DND-41 (cell line): ENCODE measurements around the gene MYO1D.

Experiments used
- ATAC-seq: fragments of 200-7000 bp; cut with Tn5 transposase; 3 replicates; pipeline ENCODE4 v1.9.1; 2021; ENCODE audit warnings: low read depth; ENCODE audit not compliant: insufficient read depth
- DNase-seq: peaks from one replicate; pipeline ENCODE4 v3.0.0-alpha.2; 2020
- H2AFZ ChIP-seq: 2 replicates; pipeline ENCODE4 v1.6.0; 2012; ENCODE audit warnings: low read depth, low read length
- H3K27ac ChIP-seq: 2 replicates; pipeline ENCODE4 v1.5.1; 2012; ENCODE audit warnings: low read length, inconsistent platforms
- H3K27me3 ChIP-seq: fragments of 200-600 bp; sonication (generic); 2 replicates; pipeline ENCODE4 v1.6.0; 2012; ENCODE audit warnings: low read length, mild to moderate bottlenecking, inconsistent platforms; ENCODE audit not compliant: insufficient read depth, poor library complexity
- H3K36me3 ChIP-seq: 2 replicates; pipeline ENCODE4 v1.5.1; 2012; ENCODE audit warnings: low read length, inconsistent platforms; ENCODE audit not compliant: insufficient read depth
- H3K4me1 ChIP-seq: 2 replicates; pipeline ENCODE4 v1.5.1; 2012; ENCODE audit warnings: mild to moderate bottlenecking, low read length; ENCODE audit not compliant: insufficient read depth
- H3K4me2 ChIP-seq: 2 replicates; pipeline ENCODE4 v1.6.0; 2012; ENCODE audit warnings: mild to moderate bottlenecking, moderate library complexity, low read length, inconsistent platforms; ENCODE audit not compliant: insufficient read depth
- H3K4me3 ChIP-seq, 2 experiments: fragments of 200-600 bp in 1 of 2; shearing (Covaris generic) in 1 of 2; 2 replicates each; pipeline ENCODE4 v1.5.1; 2012 to 2016; ENCODE audit warnings: inconsistent platforms in 2 of 2, low read length in 2 of 2, mild to moderate bottlenecking in 2 of 2, low read depth in 1 of 2, moderate library complexity in 1 of 2
- H3K79me2 ChIP-seq: 2 replicates; pipeline ENCODE4 v1.6.0; 2012; ENCODE audit warnings: low read length, inconsistent platforms; ENCODE audit not compliant: insufficient read depth
- H3K9ac ChIP-seq: 2 replicates; pipeline ENCODE4 v1.6.0; 2012; ENCODE audit warnings: low read depth, mild to moderate bottlenecking, inconsistent platforms, low read length, moderate library complexity
- H3K9me3 ChIP-seq: 2 replicates; pipeline ENCODE4 v1.5.1; 2012; ENCODE audit warnings: low read length, moderate library complexity, mild to moderate bottlenecking, inconsistent platforms; ENCODE audit not compliant: insufficient read depth, severe bottlenecking
- H4K20me1 ChIP-seq: 2 replicates; pipeline ENCODE4 v1.6.0; 2012; ENCODE audit warnings: low read length; ENCODE audit not compliant: insufficient read depth
- EZH2 ChIP-seq: IDR thresholded peaks from 3 replicates; pipeline ENCODE4 v1.6.1; 2012; ENCODE audit warnings: borderline replicate concordance, low read depth, mild to moderate bottlenecking, moderate library complexity, low read length, inconsistent platforms; ENCODE audit not compliant: severe bottlenecking
- TF ChIP-seq, protein P1 (sequence below): IDR thresholded peaks from 2 replicates; pipeline ENCODE4 v1.5.1; 2012; ENCODE audit warnings: borderline replicate concordance, low read length, moderate library complexity, mild to moderate bottlenecking; ENCODE audit not compliant: poor library complexity, severe bottlenecking; ENCODE audit errors: extremely low read depth

MYO1D gene

DNA sequence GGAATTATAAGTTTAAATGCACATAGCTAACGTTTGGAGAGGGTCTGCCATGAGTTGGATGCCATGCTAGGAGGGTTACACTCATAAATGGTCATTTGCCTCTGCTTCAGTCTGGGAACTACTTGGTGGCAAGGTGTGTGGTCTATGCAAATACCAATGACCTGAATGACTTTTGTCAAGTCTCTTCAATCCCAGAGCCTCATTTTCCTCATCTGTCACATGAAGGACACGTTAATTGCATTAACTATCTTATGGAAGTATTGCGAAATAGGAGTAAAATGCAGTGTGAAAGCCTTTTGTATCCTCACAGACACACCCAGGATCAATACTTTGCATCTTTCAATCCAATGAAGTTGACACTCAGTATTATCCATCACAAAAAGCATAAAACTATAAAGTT lies 327.4 kb downstream of the MYO1D start:
- Histone ChIP-seq H3K4me1 (no peaks in the 10 kb centered on the region), H2AFZ (no peak overlapping the region), H3K27me3 (peaks cover 18% of the 10 kb centered on the region), H3K4me2 (no peak overlapping the region), H3K4me3 (no peak overlapping the region), H3K9me3 (no peaks in the 10 kb centered on the region), H3K79me2 (no peaks in the 10 kb centered on the region), H3K9ac (no peak overlapping the region), H4K20me1 (no peaks in the 10 kb centered on the region), H3K36me3 (no peaks in the 10 kb centered on the region), H3K27ac (no peak overlapping the region)
- DNase-seq (no peak), ATAC-seq (no peak)
- no peak for TF ChIP-seq EZH2
- TF ChIP-seq, protein P1, sequence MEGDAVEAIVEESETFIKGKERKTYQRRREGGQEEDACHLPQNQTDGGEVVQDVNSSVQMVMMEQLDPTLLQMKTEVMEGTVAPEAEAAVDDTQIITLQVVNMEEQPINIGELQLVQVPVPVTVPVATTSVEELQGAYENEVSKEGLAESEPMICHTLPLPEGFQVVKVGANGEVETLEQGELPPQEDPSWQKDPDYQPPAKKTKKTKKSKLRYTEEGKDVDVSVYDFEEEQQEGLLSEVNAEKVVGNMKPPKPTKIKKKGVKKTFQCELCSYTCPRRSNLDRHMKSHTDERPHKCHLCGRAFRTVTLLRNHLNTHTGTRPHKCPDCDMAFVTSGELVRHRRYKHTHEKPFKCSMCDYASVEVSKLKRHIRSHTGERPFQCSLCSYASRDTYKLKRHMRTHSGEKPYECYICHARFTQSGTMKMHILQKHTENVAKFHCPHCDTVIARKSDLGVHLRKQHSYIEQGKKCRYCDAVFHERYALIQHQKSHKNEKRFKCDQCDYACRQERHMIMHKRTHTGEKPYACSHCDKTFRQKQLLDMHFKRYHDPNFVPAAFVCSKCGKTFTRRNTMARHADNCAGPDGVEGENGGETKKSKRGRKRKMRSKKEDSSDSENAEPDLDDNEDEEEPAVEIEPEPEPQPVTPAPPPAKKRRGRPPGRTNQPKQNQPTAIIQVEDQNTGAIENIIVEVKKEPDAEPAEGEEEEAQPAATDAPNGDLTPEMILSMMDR, result no peak

DNA sequence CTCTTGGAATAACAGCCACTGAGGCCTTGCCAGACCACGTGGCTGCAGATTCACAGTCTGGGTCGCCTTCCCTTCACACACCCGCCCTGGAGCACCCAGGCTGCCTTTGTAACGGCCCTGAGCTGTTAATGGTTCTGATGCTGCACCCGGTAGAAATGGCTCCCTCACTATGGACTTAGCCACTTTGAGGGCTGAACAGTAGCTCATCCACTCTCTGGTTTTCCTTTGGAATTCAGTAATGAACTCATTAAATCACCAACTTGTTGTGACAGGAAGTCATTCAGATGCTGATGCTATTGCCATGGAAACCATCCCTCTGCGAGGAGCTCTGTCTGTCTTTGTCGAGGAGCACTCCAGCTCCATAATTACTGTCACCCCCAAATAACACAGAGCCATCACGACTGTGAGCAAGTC lies 330.9 kb downstream of the MYO1D start:
- no peak overlapping the region for H3K27ac ChIP-seq
- H3K4me2 ChIP-seq, result no peak overlapping the region
- H3K9ac ChIP-seq, result no peak overlapping the region
- no peaks in the 10 kb centered on the region for H4K20me1 ChIP-seq
- H3K36me3 ChIP-seq, result no peaks in the 10 kb centered on the region
- no peak overlapping the region for H3K4me3 ChIP-seq
- no peak for TF ChIP-seq EZH2
- TF ChIP-seq, protein P1, result no peak
- DNase-seq (no peak), ATAC-seq (no peak)
- peaks cover 8% of the 10 kb centered on the region for H3K27me3 ChIP-seq
- no peak overlapping the region for H2AFZ ChIP-seq
- H3K4me1 ChIP-seq, result no peaks in the 10 kb centered on the region
- no peaks in the 10 kb centered on the region for H3K9me3 ChIP-seq
- H3K79me2 ChIP-seq, result no peaks in the 10 kb centered on the region

DNA sequence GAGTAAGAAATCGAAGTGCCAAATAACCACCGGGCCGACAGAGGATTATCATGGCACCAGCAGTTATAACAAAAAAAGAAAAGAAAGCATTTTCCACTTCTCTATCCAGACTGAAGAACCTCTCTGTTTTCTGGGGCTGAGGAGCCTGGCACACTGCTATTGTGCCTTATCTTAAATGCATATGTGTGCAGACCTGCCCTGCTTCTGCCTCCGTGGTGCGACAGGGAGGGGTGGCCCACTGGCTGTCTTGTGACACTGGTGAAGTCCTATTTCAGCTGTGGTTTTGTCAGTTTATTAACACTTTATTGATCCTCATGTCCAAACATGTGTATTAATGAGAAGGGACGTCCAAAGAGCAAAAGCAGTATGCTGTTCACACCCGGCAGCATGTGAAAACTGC lies 334.7 kb downstream of the MYO1D start:
- TF ChIP-seq, protein P1, result no peak
- no peak for TF ChIP-seq EZH2

DNA sequence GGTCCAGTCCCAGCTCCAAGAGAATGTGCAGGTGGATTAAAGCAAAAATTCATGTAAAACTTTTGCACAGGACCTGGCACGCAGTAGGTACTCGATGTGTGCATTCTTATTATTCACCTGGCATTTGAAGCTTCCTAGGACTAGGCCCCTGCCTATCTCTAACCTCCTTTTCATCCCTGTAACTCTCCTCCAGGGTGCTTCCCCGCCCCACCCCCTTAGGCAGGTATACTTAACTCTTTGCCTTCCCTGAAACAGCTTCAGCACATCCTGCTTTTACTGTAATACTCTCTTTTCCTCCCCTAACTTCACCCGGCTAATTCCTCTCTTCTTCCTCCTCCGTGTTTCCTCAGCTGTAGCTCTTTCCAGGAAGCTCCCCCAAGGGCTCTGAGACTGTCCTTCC lies 335.3 kb downstream of the MYO1D start:
- Histone ChIP-seq H3K9ac (no peak overlapping the region), H3K36me3 (no peaks in the 10 kb centered on the region), H3K27ac (no peak overlapping the region), H2AFZ (no peak overlapping the region), H3K27me3 (peaks cover 12% of the 10 kb centered on the region), H3K4me1 (no peaks in the 10 kb centered on the region), H3K79me2 (no peaks in the 10 kb centered on the region), H4K20me1 (no peaks in the 10 kb centered on the region), H3K4me2 (no peak overlapping the region), H3K9me3 (no peaks in the 10 kb centered on the region), H3K4me3 (no peak overlapping the region)
- no peak for TF ChIP-seq EZH2
- TF ChIP-seq, protein P1, result no peak
- ATAC-seq, result no peak
- DNase-seq, result no peak

More for the DNA sequence above, 334.7 kb downstream of the MYO1D start:
- ATAC-seq (no peak), DNase-seq (no peak)
- Histone ChIP-seq H3K4me3 (no peak overlapping the region), H4K20me1 (no peaks in the 10 kb centered on the region), H3K9me3 (no peaks in the 10 kb centered on the region), H3K79me2 (no peaks in the 10 kb centered on the region), H3K27ac (no peak overlapping the region), H3K27me3 (peaks cover 10% of the 10 kb centered on the region), H3K4me2 (no peak overlapping the region), H2AFZ (no peak overlapping the region), H3K36me3 (no peaks in the 10 kb centered on the region), H3K9ac (no peak overlapping the region), H3K4me1 (no peaks in the 10 kb centered on the region)
